SIG-M5 (cell line): ENCODE results near the gene CRTAC1.

Experiments used
- DNase-seq: peaks from one replicate; lab custom pipeline; 2025; lab: John Stamatoyannopoulos, UW

CRTAC1 gene

GRCh38 chr10:97923476-97923875 is 106.9 kb downstream of the CRTAC1 start:
- DNase-seq = no peak

GRCh38 chr10:97923057-97923456 is 107.4 kb downstream of the CRTAC1 start:
- no peak for DNase-seq

- DNase-seq = no peak
Measured at GRCh38 chr10:97922022-97922758, 108.2 kb downstream of the CRTAC1 start.

- no peak for DNase-seq
Measured at GRCh38 chr10:97921581-97922021, 108.8 kb downstream of the CRTAC1 start.

- no peak for DNase-seq
Measured at GRCh38 chr10:97920865-97921264, 109.6 kb downstream of the CRTAC1 start.

GRCh38 chr10:97919012-97919411 is 111.4 kb downstream of the CRTAC1 start:
- no peak for DNase-seq

- no peak for DNase-seq
Measured at GRCh38 chr10:97916586-97916985, 113.8 kb downstream of the CRTAC1 start.

GRCh38 chr10:97915346-97916131 is 114.9 kb downstream of the CRTAC1 start:
- no peak for DNase-seq

GRCh38 chr10:97914837-97915211 is 115.6 kb downstream of the CRTAC1 start:
- no peak for DNase-seq

- no peak for DNase-seq
Measured at GRCh38 chr10:97914171-97914836, 116.1 kb downstream of the CRTAC1 start.

GRCh38 chr10:97913614-97914013 is 116.8 kb downstream of the CRTAC1 start:
- no peak for DNase-seq

- DNase-seq = no peak
Measured at GRCh38 chr10:97913193-97913592, 117.2 kb downstream of the CRTAC1 start.

- DNase-seq = no peak
Measured at GRCh38 chr10:97911217-97911616, 119.2 kb downstream of the CRTAC1 start.

- DNase-seq = no peak
Measured at GRCh38 chr10:97910661-97911060, 119.8 kb downstream of the CRTAC1 start.

- DNase-seq = no peak
Measured at GRCh38 chr10:97907830-97908229, 122.6 kb downstream of the CRTAC1 start.

GRCh38 chr10:97907211-97907610 is 123.2 kb downstream of the CRTAC1 start:
- no peak for DNase-seq

GRCh38 chr10:97905276-97905675 is 125.1 kb downstream of the CRTAC1 start:
- DNase-seq = no peak

- DNase-seq = no peak
Measured at GRCh38 chr10:97904576-97904975, 125.8 kb downstream of the CRTAC1 start.

GRCh38 chr10:97904018-97904381 is 126.4 kb downstream of the CRTAC1 start:
- DNase-seq = no peak

- DNase-seq = no peak
Measured at GRCh38 chr10:97903128-97904017, 127.0 kb downstream of the CRTAC1 start.

GRCh38 chr10:97901381-97901780 is 129.0 kb downstream of the CRTAC1 start:
- no peak for DNase-seq

GRCh38 chr10:97898429-97898828 is 132.0 kb downstream of the CRTAC1 start:
- DNase-seq = no peak
